Activated B cell treated with CpG ODN at 0.5 μM for 24 hours (primary cell): ENCODE measurements around the gene MACROD2. TPM values are rescaled to one million over a fixed set of nuclear protein-coding genes. Genes with fewer than 3 reads are reported as not detected.

Source experiments
- ATAC-seq: fragments of 200-7000 bp; cut with Tn5 transposase; one replicate; pipeline ENCODE4 v1.10.0; 2021; ENCODE audit warnings: low read depth, mild to moderate bottlenecking, moderate library complexity
- CTCF ChIA-PET: fragments of 350-600 bp; sonication (Branson Sonifier 250); formaldehyde crosslinking; loops from one replicate; lab custom pipeline; 2021; ENCODE audit warnings: antibody characterized with exemption; lab: Charles Lee
- POLR2A ChIA-PET: fragments of 350-600 bp; sonication (Branson Sonifier 250); formaldehyde crosslinking; loops from one replicate; lab custom pipeline; 2021; ENCODE audit warnings: antibody characterized with exemption; lab: Charles Lee
- DNase-seq: peaks from one replicate; pipeline ENCODE4 v3.0.0; 2022
- H3K27ac Mint-ChIP-seq: one replicate; pipeline ENCODE4 v1.8.0; 2020; ENCODE audit warnings: mixed read lengths
- H3K27me3 Mint-ChIP-seq: one replicate; pipeline ENCODE4 v1.8.0; 2021; ENCODE audit warnings: mixed read lengths
- H3K36me3 Mint-ChIP-seq: one replicate; pipeline ENCODE4 v1.8.0; 2021; ENCODE audit warnings: low read depth, mixed read lengths
- H3K4me1 Mint-ChIP-seq: one replicate; pipeline ENCODE4 v1.8.0; 2021; ENCODE audit warnings: mixed read lengths
- H3K4me3 Mint-ChIP-seq: one replicate; pipeline ENCODE4 v1.8.0; 2020; ENCODE audit warnings: mild to moderate bottlenecking, mixed read lengths
- H3K9me3 Mint-ChIP-seq: one replicate; pipeline ENCODE4 v1.8.0; 2020; ENCODE audit warnings: mixed read lengths
- intact Hi-C: fragments of 100-400 bp; cut with micrococcal nuclease; formaldehyde crosslinking; loops from one replicate; pipeline ENCODE4 v1.15.1; 2024
- total RNA-seq: library from RNA; stranded (reverse); gene quantifications from 2 replicates; pipeline ENCODE4 v1.2.3, GENCODE V29; 2022
- TF ChIP-seq, protein P1 (sequence below): fragments of 200-600 bp; IDR thresholded peaks from one replicate; pipeline ENCODE4 v1.8.0; 2022; ENCODE audit warnings: antibody characterized with exemption, mild to moderate bottlenecking

Gene MACROD2
- total RNA-seq, 1 donor from 2014 or later: 55.1 TPM

DNA sequence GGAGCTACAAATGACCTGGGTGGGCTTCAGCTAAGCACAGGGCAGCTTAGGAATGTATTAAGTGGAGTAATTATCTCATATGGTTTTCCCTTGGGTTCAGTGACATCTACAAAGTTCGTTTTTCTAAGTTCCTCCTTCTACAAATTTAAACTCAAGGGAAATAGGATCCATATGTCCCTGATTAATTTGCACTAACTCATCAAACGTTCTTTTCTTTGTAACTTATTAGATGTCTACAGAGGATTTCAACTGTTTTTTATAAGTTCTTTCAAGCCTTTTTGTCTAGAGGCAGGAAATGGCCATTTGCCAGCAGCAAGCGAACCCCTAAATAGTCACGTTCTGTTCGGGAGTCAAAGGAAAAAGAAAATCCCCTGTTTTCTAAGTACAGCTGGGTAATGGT lies 1517.6 kb downstream of the MACROD2 start:
- TF ChIP-seq, protein P1, sequence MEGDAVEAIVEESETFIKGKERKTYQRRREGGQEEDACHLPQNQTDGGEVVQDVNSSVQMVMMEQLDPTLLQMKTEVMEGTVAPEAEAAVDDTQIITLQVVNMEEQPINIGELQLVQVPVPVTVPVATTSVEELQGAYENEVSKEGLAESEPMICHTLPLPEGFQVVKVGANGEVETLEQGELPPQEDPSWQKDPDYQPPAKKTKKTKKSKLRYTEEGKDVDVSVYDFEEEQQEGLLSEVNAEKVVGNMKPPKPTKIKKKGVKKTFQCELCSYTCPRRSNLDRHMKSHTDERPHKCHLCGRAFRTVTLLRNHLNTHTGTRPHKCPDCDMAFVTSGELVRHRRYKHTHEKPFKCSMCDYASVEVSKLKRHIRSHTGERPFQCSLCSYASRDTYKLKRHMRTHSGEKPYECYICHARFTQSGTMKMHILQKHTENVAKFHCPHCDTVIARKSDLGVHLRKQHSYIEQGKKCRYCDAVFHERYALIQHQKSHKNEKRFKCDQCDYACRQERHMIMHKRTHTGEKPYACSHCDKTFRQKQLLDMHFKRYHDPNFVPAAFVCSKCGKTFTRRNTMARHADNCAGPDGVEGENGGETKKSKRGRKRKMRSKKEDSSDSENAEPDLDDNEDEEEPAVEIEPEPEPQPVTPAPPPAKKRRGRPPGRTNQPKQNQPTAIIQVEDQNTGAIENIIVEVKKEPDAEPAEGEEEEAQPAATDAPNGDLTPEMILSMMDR: no peak
- POLR2A ChIA-PET: no interaction called here
- ATAC-seq: no peak
- Mint-ChIP-seq H3K27me3 (no peaks in the 10 kb centered on the region), H3K4me3 (no peak overlapping the region), H3K4me1 (peaks cover 4% of the 10 kb centered on the region), H3K36me3 (no peaks in the 10 kb centered on the region), H3K27ac (no peak overlapping the region), H3K9me3 (no peaks in the 10 kb centered on the region)
- intact Hi-C loops: no loop called here
- DNase-seq: no peak
- CTCF ChIA-PET: no interaction called here

DNA sequence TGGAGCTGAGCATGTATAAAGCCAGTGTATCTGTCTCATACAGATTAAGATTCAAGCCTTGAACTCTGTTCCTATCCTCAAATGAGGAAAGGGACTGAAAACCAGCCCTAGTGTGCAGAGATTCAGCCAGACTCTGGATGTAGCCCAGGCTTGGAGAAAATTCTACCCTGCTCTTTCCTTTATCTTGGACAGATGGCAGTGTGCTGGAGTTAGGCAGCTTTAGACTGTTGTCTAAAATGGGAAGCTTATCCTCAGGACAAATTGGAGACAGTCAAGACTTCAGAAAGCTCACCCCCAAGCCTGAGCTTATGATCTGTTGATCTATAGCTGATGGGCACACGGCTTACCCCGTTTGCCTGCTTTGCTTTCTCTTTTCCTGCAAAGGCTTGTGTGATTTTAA lies 1520.4 kb downstream of the MACROD2 start:
- H3K36me3 Mint-ChIP-seq: no peaks in the 10 kb centered on the region
- H3K27me3 Mint-ChIP-seq: no peaks in the 10 kb centered on the region
- CTCF ChIA-PET: no interaction called here
- no peak for ATAC-seq
- H3K4me1 Mint-ChIP-seq: peaks cover 4% of the 10 kb centered on the region
- no peak overlapping the region for H3K4me3 Mint-ChIP-seq
- no peak for DNase-seq
- no peak overlapping the region for H3K27ac Mint-ChIP-seq
- TF ChIP-seq, protein P1: no peak
- H3K9me3 Mint-ChIP-seq: no peaks in the 10 kb centered on the region
- intact Hi-C loops: no loop called here
- POLR2A ChIA-PET: interaction anchor here (0.6 kb wide), 1 partner anchor 261 kb away, joined by 18 read pairs; no protein-coding TSS in a partner anchor

DNA sequence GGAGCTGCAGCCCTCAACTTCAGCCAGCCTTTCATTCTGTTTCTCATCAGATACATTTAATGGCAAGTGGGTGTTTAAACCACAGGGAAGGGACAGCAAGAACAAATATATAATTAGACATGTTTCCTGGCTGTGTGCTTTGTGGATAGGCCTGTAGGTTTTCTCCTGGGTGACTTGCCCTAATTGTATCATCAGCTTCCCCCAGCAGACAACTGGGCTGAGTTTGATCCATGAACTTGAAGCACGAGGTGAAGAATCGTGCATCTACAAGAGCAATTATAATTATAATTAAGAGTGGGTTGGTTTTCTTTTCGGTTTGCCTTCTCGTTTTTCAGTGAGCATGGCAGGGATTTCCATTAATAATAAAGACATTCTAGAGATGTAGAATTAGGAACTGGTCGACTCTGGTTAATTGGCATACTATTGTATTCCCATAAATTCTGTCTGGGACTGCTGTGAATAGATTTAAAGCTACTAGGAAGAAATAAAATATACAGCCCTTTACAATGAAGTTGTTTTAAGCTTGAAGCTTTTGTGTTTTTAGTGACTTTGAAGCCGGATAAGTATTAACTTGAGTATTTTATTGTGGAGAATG lies 1525.7 kb downstream of the MACROD2 start:
- Mint-ChIP-seq H3K27ac (no peak overlapping the region), H3K27me3 (no peaks in the 10 kb centered on the region), H3K4me3 (no peak overlapping the region), H3K4me1 (no peaks in the 10 kb centered on the region), H3K36me3 (no peaks in the 10 kb centered on the region), H3K9me3 (no peaks in the 10 kb centered on the region)
- ATAC-seq: no peak
- TF ChIP-seq, protein P1: no peak
- ChIA-PET POLR2A (no interaction called here), CTCF (no interaction called here)
- no peak for DNase-seq
- intact Hi-C loops: no loop called here

DNA sequence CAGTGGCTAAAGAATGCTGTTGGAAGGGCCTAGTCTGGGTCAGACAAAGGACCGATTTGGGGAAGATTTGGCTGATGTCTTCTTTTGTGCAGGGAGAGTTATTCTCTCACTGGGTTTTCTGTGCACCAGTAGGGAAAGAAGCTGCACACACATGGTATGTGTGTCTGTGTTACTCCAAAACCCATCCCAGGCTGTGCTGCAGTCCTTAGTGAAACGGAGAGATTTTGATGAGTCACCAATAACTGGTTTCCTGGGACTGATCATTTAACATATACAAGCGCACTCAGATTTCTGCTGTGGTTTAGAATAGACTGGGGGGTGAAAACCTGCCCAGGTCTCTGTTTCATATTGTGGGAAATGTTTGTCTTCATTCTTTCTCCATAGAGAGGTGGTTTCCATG lies 1528.1 kb downstream of the MACROD2 start:
- ChIA-PET CTCF (no interaction called here), POLR2A (no interaction called here)
- ATAC-seq: no peak
- TF ChIP-seq, protein P1: no peak
- Mint-ChIP-seq H3K27me3 (no peaks in the 10 kb centered on the region), H3K9me3 (no peaks in the 10 kb centered on the region), H3K4me1 (no peaks in the 10 kb centered on the region), H3K36me3 (no peaks in the 10 kb centered on the region), H3K4me3 (no peak overlapping the region), H3K27ac (no peak overlapping the region)
- intact Hi-C loops: no loop called here
- DNase-seq: no peak

DNA sequence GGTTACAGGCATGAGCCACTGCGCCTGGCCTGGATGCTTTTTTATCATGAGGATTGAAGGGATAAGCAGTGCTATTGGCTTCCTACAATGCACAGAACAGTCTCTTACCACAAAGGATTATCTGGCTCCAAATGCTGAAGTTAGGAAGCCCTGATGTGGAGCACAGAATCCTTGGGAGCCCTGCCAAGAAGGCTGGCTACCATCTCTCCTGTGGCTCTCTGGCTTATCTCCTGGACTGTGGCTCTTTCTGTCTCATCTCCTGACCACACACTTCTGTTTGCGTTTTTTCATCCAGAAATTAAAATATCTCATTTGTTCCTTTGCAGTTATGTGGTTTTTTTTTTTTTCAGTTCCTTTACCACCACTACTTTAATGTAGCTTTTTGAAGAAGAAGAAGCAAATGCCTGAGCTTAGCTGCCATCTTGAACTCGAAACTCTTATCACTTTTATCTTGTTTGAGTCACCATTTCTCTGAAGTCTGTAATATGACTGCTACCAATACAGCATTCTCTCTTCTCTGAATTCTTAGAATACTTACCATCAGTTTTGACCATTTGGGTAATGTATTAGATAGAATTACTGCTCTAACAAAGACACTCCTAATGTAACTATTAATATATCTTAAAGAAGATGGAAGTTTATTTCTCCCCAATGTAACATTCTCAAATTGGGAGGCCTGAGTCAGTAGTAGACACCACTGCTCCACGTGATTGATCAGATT lies 1533.2 kb downstream of the MACROD2 start:
- no peak for ATAC-seq
- POLR2A ChIA-PET: no interaction called here

More for the DNA sequence above, 1533.2 kb downstream of the MACROD2 start:
- H3K4me1 Mint-ChIP-seq: no peaks in the 10 kb centered on the region
- intact Hi-C loops: no loop called here
- H3K27me3 Mint-ChIP-seq: no peaks in the 10 kb centered on the region
- no peak overlapping the region for H3K27ac Mint-ChIP-seq
- CTCF ChIA-PET: no interaction called here
- TF ChIP-seq, protein P1: no peak
- no peaks in the 10 kb centered on the region for H3K36me3 Mint-ChIP-seq
- no peaks in the 10 kb centered on the region for H3K9me3 Mint-ChIP-seq
- H3K4me3 Mint-ChIP-seq: no peak overlapping the region
- no peak for DNase-seq
